ENCODE data around the gene MCM3.

DNA sequence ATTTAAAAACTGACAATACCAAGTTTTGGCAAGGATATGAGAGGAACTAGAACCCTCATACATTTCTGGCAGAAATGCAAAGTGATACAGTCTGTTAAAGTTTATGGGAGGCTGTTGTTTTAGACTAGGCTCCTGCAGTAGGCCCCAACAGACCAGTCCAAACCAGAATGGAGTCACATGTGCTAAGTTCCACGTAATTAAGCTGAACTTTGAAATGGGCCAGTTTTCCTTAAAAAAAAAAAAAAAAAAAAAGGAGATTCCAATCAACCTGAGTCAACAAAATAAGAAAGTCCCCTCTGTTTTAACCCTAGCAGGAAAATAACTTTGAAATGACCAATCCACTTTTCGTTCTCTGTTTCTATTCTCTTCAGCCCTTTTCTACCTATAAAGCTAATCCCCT is 66.8 kb downstream of the MCM3 start:
- TF ChIP-seq CTCF (IDR thresholded peaks at IDR 0.05; ENCODE audit: low read depth, low read length) (no peak), EZH2phosphoT487 (IDR thresholded peaks at IDR 0.05; ENCODE audit: low read depth) (no peak)

Measured in OCI-LY3 (cell line).